Motor neuron (in vitro differentiated cells): ENCODE data around the gene TMEM100. TPM values are rescaled to one million over a fixed set of nuclear protein-coding genes. Genes with fewer than 3 reads are reported as not detected.

Source experiments
- ATAC-seq, 8 experiments: fragments of 200-7000 bp; cut with Tn5 transposase; replicated peaks in 6 of 8; 2 replicates each; pipeline ENCODE4 v1.8.0; 2021; ENCODE audit warnings: mild to moderate bottlenecking in 8 of 8, moderate library complexity in 8 of 8
- H3K27ac ChIP-seq, 2 donors: fragments of 250-450 bp; sonication (Bioruptor Pico); 2 replicates each; pipeline ENCODE4 v1.9.0; 2021; ENCODE audit warnings: antibody characterized with exemption in 2 of 2, mild to moderate bottlenecking in 2 of 2, moderate library complexity in 1 of 2
- H3K4me1 ChIP-seq, 2 donors: fragments of 250-450 bp; sonication (Bioruptor Pico); replicated peaks in 1 of 2; 2 replicates each; pipeline ENCODE4 v1.6.1; 2021; ENCODE audit warnings: antibody characterized with exemption in 2 of 2, mild to moderate bottlenecking in 2 of 2, moderate library complexity in 1 of 2
- H3K4me3 ChIP-seq, 5 donors: fragments of 250-450 bp; sonication (Bioruptor Pico); 2 replicates each; pipeline ENCODE4 v1.9.0; 2021; ENCODE audit warnings: antibody characterized with exemption in 5 of 5, mild to moderate bottlenecking in 5 of 5, moderate library complexity in 4 of 5
- WGBS, 10 experiments: fragments of 450-650 bp; shearing (Covaris generic); methylation state at CpG; one replicate each; pipeline ENCODE4 v1.0.0; 2022; 5-methylcytosine and 5-hydroxymethylcytosine counted together
- in situ Hi-C, 9 experiments: fragments of 400-800 bp; cut with MboI; loops; one replicate each; pipeline ENCODE4 v1.15.0; 2021; ENCODE audit warnings: low sequenced_read_pairs in 9 of 9, low pct_unique_long_range_greater_than_20kb in 2 of 9; ENCODE audit not compliant: unreplicated experiment in 9 of 9
- total RNA-seq, 8 experiments: library from RNA; unstranded; fragments of 300-600 nt; gene quantifications; 2 replicates each; pipeline versions ENCODE4 v1.2.3 to v1.2.4, GENCODE V29; 2022

Gene TMEM100, protein sequence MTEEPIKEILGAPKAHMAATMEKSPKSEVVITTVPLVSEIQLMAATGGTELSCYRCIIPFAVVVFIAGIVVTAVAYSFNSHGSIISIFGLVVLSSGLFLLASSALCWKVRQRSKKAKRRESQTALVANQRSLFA
- total RNA-seq: 10 to 100 TPM in 4 of 8 experiments, under 1 TPM in 4; 0.09 to 40.5 (median 6.1) TPM

DNA sequence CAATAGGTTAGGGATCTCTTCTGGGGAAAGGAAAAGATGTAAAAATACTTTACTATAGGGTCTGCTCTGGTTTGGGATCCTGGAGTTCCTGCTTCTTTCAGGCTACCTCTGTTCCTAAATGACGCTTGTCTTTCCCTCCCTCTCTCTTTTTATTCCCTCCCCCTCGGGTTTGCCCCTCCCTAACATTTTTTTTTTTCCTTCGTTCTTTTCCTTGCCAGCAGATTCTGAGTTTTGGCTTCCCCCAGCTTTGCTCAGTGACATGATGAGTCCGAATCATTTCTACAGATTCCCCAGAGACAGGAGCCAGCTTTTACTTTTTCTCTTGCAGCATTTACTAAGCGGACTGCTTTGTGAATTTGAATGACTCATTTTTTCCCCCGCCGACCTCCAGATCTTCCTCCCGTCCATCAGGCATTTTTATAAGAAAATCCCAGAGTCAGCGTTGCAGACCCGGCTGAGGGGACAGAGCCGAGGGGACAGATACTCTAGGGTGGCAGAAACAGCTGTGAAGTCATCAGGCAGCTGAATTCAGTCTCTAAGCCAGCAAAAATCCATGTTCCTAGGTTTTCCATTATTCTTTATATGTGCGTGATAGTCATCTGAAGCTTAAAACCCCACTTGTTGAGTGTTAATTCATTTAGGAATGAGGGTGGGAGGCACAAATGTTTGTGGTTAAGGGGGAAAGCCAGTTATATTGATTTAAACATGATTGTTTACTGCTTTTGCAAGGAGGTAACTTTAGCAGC is at the start of gene TMEM100:
TSS of gene TMEM100 (minus strand) at position 123 of the 746 bp plus-strand sequence. CDS start 1,794 bp downstream, outside the sequence.
- peaks cover 6 to 17% of the 10 kb centered on the region in 2 donors for H3K4me1 ChIP-seq
- in situ Hi-C loops: loop anchor here in 2 of 9 experiments (25.0 kb wide), 1 partner anchor 186 kb away; no protein-coding TSS in a partner anchor
- peak within 1 kb of the TSS in 3 of 5 donors; percentile 0 to 23 (median 12) for H3K4me3 ChIP-seq
- no peak within 1 kb of the TSS for H3K27ac ChIP-seq
- 0 to 33% (median 10%) methylated on average over 1 to 12 of the region's 12 CpGs for WGBS, 10 experiments
- peak; percentile 8 to 91 (median 85) for ATAC-seq

DNA sequence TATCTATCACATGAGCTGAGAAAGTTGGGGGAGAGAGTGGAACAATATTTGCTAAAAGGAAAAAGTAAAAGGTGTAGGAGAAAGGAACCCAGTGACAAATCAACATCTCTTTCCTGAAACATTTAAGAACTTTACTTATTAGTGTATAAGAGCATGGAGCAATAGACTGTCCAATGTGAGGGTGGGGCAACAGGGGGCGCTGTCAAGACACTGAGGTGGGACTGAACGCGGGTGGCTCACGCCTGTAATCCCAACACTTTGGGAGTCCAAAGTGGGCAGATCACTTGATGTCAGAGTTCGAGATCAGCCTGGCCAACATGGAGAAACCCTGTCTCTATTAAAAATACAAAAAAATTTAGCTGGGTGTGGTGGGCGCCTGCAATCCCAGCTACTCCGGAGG is 49.4 kb upstream of the TMEM100 start:
- H3K27ac ChIP-seq: no peak overlapping the region
- WGBS, 10 experiments: 71 to 100% (median 90%) methylated on average over 1 to 5 of the region's 7 CpGs; no CpG with 5 or more reads in 3 of the 10 experiments
- no peak for ATAC-seq
- no peak overlapping the region for H3K4me3 ChIP-seq
- H3K4me1 ChIP-seq: peaks cover 0 to 5% of the 10 kb centered on the region in 2 donors
- in situ Hi-C loops: loop anchor here in 4 of 9 experiments (10.0 to 25.0 kb wide), 2 partner anchors 235 to 247 kb away; no protein-coding TSS in a partner anchor

DNA sequence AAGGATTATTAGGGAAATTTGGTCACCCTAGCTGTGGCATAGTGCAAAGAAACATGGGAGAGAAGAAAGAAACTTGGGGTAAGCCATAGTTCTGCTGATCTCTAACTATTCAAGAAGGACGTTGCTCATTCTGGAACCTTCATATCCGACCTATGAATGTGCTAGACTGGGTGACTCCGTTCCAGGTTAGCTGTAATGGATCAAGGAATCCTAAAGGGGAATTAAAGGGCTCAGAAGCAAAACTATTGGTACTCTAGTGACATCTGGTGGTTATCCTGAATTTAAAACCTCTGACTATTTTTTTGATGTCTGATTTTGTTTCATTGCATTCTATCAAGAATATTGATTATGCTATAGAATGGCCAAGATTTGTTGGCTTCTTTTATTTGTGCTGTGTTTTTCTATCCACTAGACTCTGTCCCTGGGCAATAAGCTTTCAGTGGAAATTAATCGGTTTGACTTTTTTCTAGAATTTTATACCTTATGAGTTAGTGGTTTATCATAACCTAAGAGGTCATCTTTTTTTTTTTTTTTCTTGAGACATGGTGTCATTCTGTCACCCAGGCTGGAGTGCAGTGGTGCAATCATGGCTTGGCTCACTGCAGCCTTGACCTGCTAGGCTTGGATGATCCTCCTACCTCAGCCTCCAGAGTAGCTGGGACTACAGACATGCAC is 47.7 kb upstream of the TMEM100 start:
- Histone ChIP-seq H3K4me3 (no peak overlapping the region), H3K4me1 (peaks cover 0 to 5% of the 10 kb centered on the region in 2 donors), H3K27ac (no peak overlapping the region)
- ATAC-seq: peak in 4 of 8 experiments; percentile 37 to 62 (median 58)
- in situ Hi-C loops: loop anchor here in 4 of 9 experiments (10.0 to 25.0 kb wide), 2 partner anchors 233 to 246 kb away; no protein-coding TSS in a partner anchor
- WGBS, 10 experiments: 29 to 100% (median 61%) methylated on average over 1 to 4 of the region's 4 CpGs

GRCh38 chr17:55769625-55770000 is 46.9 kb upstream of the TMEM100 start:
- no peaks in the 10 kb centered on the region for H3K4me1 ChIP-seq
- peak in 3 of 8 experiments; percentile 38 to 87 (median 86) for ATAC-seq
- H3K4me3 ChIP-seq: no peak overlapping the region
- in situ Hi-C loops: loop anchor here in 2 of 9 experiments (25.0 kb wide), 1 partner anchor 232 kb away; no protein-coding TSS in a partner anchor
- H3K27ac ChIP-seq: no peak overlapping the region
- WGBS, 10 experiments: 19 to 100% (median 82%) methylated on average over 1 to 6 of the region's 6 CpGs

GRCh38 chr17:55768936-55769624 is 46.4 kb upstream of the TMEM100 start:
- Histone ChIP-seq H3K4me1 (no peaks in the 10 kb centered on the region), H3K27ac (no peak overlapping the region), H3K4me3 (no peak overlapping the region)
- peak in 2 of 8 experiments; percentile 19 to 53 for ATAC-seq
- in situ Hi-C loops: loop anchor here in 2 of 9 experiments (25.0 kb wide), 1 partner anchor 232 kb away; no protein-coding TSS in a partner anchor

- H3K4me3 ChIP-seq: no peak overlapping the region
- in situ Hi-C loops: loop anchor here in 2 of 9 experiments (25.0 kb wide), 1 partner anchor 228 kb away; no protein-coding TSS in a partner anchor
Measured at GRCh38 chr17:55765472-55765871, 42.8 kb upstream of the TMEM100 start.

DNA sequence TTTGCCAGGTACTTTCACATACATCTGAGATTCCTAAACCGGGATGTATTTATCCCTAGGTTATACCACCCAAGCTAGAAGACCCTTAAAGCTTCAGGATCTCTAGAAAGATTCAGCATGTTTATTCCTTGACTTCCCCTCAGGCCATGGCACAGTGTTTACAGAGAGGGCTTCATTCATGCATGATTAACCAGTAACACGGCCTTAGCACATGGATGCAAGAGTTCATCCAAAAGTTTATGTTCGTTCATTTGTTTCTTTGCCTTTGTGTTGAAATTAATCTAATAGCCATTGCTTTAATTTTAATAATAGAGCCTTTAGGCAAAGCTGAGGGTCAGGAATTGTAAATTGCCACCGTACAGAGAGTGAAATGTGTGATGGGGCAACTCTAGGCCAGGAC is 41.9 kb upstream of the TMEM100 start:
- peak in 1 of 8 experiments; percentile 34 for ATAC-seq
- H3K4me1 ChIP-seq: no peaks in the 10 kb centered on the region
- in situ Hi-C loops: loop anchor here in 2 of 9 experiments (25.0 kb wide), 1 partner anchor 227 kb away; no protein-coding TSS in a partner anchor
- 60 to 100% (median 95%) methylated on average over 1 to 4 of the region's 4 CpGs for WGBS, 10 experiments
- no peak overlapping the region for H3K27ac ChIP-seq
- H3K4me3 ChIP-seq: no peak overlapping the region

More at GRCh38 chr17:55765472-55765871, 42.8 kb upstream of the TMEM100 start:
- H3K4me1 ChIP-seq: no peaks in the 10 kb centered on the region
- no peak for ATAC-seq
- WGBS, 10 experiments: 90 to 100% (median 97%) methylated on average over 2 to 3 of the region's 3 CpGs
- H3K27ac ChIP-seq: no peak overlapping the region

GRCh38 chr17:55763856-55764255 is 41.2 kb upstream of the TMEM100 start:
- in situ Hi-C loops: loop anchor here in 2 of 9 experiments (25.0 kb wide), 1 partner anchor 227 kb away; no protein-coding TSS in a partner anchor
- no peaks in the 10 kb centered on the region for H3K4me1 ChIP-seq
- H3K27ac ChIP-seq: no peak overlapping the region
- H3K4me3 ChIP-seq: no peak overlapping the region
- ATAC-seq: no peak
- 70 to 94% (median 88%) methylated on average over 2 to 6 of the region's 6 CpGs for WGBS, 10 experiments

GRCh38 chr17:55762086-55762858 is 39.6 kb upstream of the TMEM100 start:
- no peak for ATAC-seq
- H3K4me3 ChIP-seq: no peak overlapping the region
- no peak overlapping the region for H3K27ac ChIP-seq
- in situ Hi-C loops: loop anchor here in 2 of 9 experiments (25.0 kb wide), 1 partner anchor 225 kb away; no protein-coding TSS in a partner anchor
- WGBS, 10 experiments: 67 to 100% (median 86%) methylated on average over 2 to 5 of the region's 6 CpGs
- H3K4me1 ChIP-seq: no peaks in the 10 kb centered on the region

DNA sequence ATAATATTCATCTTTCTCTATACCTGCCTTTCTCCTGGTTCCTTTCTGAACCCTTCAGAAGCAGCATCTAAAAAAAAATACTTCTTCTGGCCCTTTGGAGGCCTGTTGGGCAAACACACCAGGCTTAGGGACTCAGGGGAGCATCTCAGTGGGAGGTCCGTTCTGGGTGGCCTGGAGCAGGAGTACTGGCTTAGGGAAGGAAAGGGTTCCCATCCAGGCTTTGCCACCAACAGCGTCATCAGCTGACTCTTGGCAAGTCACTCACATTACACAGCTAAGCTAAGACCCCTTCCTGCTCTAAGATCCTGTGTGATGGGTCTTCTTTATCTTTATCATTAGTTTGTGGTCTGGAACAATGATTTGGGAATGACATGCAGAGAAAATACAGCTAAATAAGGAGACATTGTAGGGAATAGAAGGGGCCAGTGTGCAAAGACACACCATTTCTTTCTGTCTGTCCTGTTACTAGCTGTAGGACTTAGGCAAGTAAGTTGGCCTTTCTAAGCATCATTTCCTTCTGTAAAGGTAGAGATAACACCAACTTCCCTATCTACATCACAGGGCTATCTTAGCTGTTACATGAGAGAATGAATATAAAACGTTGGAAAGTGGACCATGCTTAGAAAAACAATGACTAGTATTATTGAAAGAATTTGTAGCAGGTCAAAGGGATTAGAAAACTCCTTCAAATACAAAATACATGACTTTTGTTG is 38.1 kb upstream of the TMEM100 start:
- ATAC-seq: no peak
- no peak overlapping the region for H3K4me3 ChIP-seq
- WGBS, 10 experiments: 40 to 86% (median 80%) methylated on average over 1 to 3 of the region's 3 CpGs; no CpG with 5 or more reads in 1 of the 10 experiments
- no peak overlapping the region for H3K27ac ChIP-seq
- H3K4me1 ChIP-seq: no peaks in the 10 kb centered on the region
- in situ Hi-C loops: loop anchor here in 2 of 9 experiments (25.0 kb wide), 1 partner anchor 223 kb away; no protein-coding TSS in a partner anchor

DNA sequence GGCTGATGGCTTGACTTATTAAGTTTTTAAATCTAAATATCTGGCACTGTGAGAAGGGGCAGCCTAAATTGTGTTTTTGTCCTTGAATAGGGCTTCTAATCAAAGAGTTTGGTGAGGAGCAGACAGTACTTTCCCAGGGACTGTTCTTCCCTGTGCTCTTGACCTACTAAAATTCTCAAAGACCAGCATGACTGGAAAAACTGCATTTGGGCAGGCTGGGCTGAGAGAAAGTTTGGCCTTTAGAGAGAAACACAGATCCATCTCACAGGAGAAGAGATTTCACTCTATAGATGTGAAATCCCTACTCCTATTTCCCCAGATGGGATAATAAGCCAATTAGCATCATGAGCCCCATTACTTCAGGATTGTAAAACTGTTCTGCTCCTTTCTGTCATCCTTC is 35.5 kb upstream of the TMEM100 start:
- Histone ChIP-seq H3K4me3 (no peak overlapping the region), H3K27ac (no peak overlapping the region), H3K4me1 (no peaks in the 10 kb centered on the region)
- in situ Hi-C loops: loop anchor here in 2 of 9 experiments (25.0 kb wide), 1 partner anchor 221 kb away; no protein-coding TSS in a partner anchor
- ATAC-seq: no peak
